Nephron (organoid): Measurements from ENCODE around the gene COL11A2.

ENCODE experiments used
- H3K27ac Mint-ChIP-seq, 3 experiments: 2 replicates each; pipeline ENCODE4 v1.8.0; 2020; ENCODE audit warnings: mixed read lengths in 3 of 3, mild to moderate bottlenecking in 2 of 3, moderate library complexity in 1 of 3
- H3K27me3 Mint-ChIP-seq: 2 replicates; pipeline ENCODE4 v1.8.0; 2021; ENCODE audit warnings: low read depth, mild to moderate bottlenecking, moderate library complexity, mixed read lengths
- H3K36me3 Mint-ChIP-seq: 2 replicates; pipeline ENCODE4 v1.8.0; 2020; ENCODE audit warnings: low read depth, mixed read lengths
- H3K4me1 Mint-ChIP-seq: 2 replicates; pipeline ENCODE4 v1.8.0; 2020; ENCODE audit warnings: mixed read lengths
- H3K4me3 Mint-ChIP-seq, 3 experiments: 2 replicates each; pipeline ENCODE4 v1.8.0; 2020; ENCODE audit warnings: mild to moderate bottlenecking in 3 of 3, mixed read lengths in 3 of 3, moderate library complexity in 2 of 3
- H3K9me3 Mint-ChIP-seq: 2 replicates; pipeline ENCODE4 v1.8.0; 2020; ENCODE audit warnings: mixed read lengths
- TF ChIP-seq, protein P1 (sequence below), 3 experiments: fragments of 200-600 bp; sonication (generic); IDR thresholded peaks; one replicate each; pipeline ENCODE4 v1.5.0; 2021; ENCODE audit warnings: antibody characterized with exemption in 3 of 3; ENCODE audit not compliant: unreplicated experiment in 3 of 3

The COL11A2 gene

DNA sequence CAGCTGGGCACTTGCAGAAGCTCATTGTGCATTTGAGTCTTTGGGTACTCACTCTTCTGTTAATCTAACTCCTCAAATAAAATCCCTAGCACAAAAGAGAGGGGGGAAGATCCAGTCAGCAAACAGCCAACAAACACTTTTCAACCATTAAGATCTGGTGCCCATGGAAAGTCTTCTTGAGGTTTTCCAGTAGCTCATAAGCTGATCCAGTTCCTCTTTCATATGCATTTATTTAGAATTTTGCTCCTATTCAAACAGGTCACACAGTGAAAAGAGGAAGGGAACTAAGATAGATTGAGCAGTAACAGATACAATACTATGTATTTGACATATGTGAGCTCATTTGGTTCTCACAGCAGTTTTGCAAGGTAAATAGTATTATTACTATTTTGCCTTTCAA lies 77.9 kb downstream of the COL11A2 start:
- H3K4me3 Mint-ChIP-seq: no peak overlapping the region
- no peaks in the 10 kb centered on the region for H3K9me3 Mint-ChIP-seq
- peaks cover 14% of the 10 kb centered on the region for H3K4me1 Mint-ChIP-seq
- H3K27me3 Mint-ChIP-seq: peaks cover 69% of the 10 kb centered on the region
- no peaks in the 10 kb centered on the region for H3K36me3 Mint-ChIP-seq
- H3K27ac Mint-ChIP-seq: no peak overlapping the region
- TF ChIP-seq, protein P1, sequence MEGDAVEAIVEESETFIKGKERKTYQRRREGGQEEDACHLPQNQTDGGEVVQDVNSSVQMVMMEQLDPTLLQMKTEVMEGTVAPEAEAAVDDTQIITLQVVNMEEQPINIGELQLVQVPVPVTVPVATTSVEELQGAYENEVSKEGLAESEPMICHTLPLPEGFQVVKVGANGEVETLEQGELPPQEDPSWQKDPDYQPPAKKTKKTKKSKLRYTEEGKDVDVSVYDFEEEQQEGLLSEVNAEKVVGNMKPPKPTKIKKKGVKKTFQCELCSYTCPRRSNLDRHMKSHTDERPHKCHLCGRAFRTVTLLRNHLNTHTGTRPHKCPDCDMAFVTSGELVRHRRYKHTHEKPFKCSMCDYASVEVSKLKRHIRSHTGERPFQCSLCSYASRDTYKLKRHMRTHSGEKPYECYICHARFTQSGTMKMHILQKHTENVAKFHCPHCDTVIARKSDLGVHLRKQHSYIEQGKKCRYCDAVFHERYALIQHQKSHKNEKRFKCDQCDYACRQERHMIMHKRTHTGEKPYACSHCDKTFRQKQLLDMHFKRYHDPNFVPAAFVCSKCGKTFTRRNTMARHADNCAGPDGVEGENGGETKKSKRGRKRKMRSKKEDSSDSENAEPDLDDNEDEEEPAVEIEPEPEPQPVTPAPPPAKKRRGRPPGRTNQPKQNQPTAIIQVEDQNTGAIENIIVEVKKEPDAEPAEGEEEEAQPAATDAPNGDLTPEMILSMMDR (IDR thresholded peaks at IDR 0.05; ENCODE audit: unreplicated experiment in 3 of 3): no peak

DNA sequence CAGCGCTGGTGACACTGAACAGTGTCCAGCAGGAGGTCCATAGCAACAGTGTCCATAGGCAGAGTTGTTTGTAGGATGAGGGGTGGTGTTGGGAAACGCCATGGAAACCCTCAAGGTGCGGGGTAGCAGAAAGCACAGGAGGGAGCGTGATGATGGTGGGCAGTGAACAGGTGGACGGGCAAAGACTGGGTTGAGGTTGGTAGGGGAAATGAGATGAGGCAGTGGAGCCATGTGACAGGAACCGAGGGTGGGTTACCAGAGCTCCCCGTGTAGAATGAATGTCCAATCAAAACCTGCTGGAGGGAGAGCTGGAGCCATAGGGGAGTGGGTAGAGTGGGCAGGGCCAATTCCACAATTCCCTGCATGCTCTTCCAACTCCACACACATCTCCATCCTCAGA lies 78.5 kb downstream of the COL11A2 start:
- Mint-ChIP-seq H3K27me3 (peaks cover 68% of the 10 kb centered on the region), H3K27ac (no peak overlapping the region), H3K4me1 (peaks cover 14% of the 10 kb centered on the region), H3K36me3 (no peaks in the 10 kb centered on the region), H3K9me3 (no peaks in the 10 kb centered on the region), H3K4me3 (no peak overlapping the region)
- TF ChIP-seq, protein P1 (IDR thresholded peaks at IDR 0.05; ENCODE audit: unreplicated experiment in 3 of 3): no peak
